HL-60 (cell line): Measurements from ENCODE around the gene BRWD1.

Experiments used
- DNase-seq, 2 experiments: peaks; one replicate each; pipeline ENCODE4 v3.0.0-alpha.2; 2010 to 2020; ENCODE audit warnings: low read depth in 1 of 2, low spot score in 1 of 2
- H3K27ac ChIP-seq: fragments of 250-450 bp; sonication (Bioruptor Pico); replicated peaks from 2 replicates; pipeline ENCODE4 v1.5.1; 2020; ENCODE audit warnings: mild to moderate bottlenecking, moderate library complexity
- H3K27me3 ChIP-seq: fragments of 250-450 bp; sonication (Bioruptor Pico); 2 replicates; pipeline ENCODE4 v1.5.1; 2021; ENCODE audit warnings: mild to moderate bottlenecking, moderate library complexity; ENCODE audit not compliant: insufficient read depth, poor library complexity, severe bottlenecking
- H3K4me3 ChIP-seq: replicated peaks from 2 replicates; pipeline ENCODE4 v1.5.1; 2011; ENCODE audit warnings: mild to moderate bottlenecking, control low read depth, low read length; ENCODE audit not compliant: insufficient read depth
- CTCF ChIP-seq: IDR thresholded peaks from one replicate; pipeline ENCODE4 v1.5.1; 2011; ENCODE audit warnings: low read length, control low read depth, inconsistent platforms; ENCODE audit not compliant: insufficient read depth
- GABPA ChIP-seq: IDR thresholded peaks from 2 replicates; pipeline ENCODE4 v1.6.1; 2012; ENCODE audit warnings: low read depth
- POLR2AphosphoS5 ChIP-seq: IDR thresholded peaks from 2 replicates; pipeline ENCODE4 v1.6.1; 2012; ENCODE audit warnings: low read depth
- REST ChIP-seq: IDR thresholded peaks from 2 replicates; pipeline ENCODE4 v1.6.1; 2012; ENCODE audit warnings: low read depth; ENCODE audit not compliant: insufficient replicate concordance
- SPI1 ChIP-seq: IDR thresholded peaks from 2 replicates; pipeline ENCODE4 v1.6.1; 2012; ENCODE audit warnings: low read depth, mild to moderate bottlenecking, borderline replicate concordance

Gene BRWD1

GRCh38 chr21:39353295-39353694 is 39.9 kb upstream of the BRWD1 start:
- no peak for DNase-seq
- no peak overlapping the region for H3K4me3 ChIP-seq
- no peak for TF ChIP-seq REST
- no peak for TF ChIP-seq CTCF
- TF ChIP-seq SPI1, result no peak
- no peak for TF ChIP-seq GABPA
- TF ChIP-seq POLR2AphosphoS5, result no peak
- no peak overlapping the region for H3K27ac ChIP-seq
- no peaks in the 10 kb centered on the region for H3K27me3 ChIP-seq

DNA sequence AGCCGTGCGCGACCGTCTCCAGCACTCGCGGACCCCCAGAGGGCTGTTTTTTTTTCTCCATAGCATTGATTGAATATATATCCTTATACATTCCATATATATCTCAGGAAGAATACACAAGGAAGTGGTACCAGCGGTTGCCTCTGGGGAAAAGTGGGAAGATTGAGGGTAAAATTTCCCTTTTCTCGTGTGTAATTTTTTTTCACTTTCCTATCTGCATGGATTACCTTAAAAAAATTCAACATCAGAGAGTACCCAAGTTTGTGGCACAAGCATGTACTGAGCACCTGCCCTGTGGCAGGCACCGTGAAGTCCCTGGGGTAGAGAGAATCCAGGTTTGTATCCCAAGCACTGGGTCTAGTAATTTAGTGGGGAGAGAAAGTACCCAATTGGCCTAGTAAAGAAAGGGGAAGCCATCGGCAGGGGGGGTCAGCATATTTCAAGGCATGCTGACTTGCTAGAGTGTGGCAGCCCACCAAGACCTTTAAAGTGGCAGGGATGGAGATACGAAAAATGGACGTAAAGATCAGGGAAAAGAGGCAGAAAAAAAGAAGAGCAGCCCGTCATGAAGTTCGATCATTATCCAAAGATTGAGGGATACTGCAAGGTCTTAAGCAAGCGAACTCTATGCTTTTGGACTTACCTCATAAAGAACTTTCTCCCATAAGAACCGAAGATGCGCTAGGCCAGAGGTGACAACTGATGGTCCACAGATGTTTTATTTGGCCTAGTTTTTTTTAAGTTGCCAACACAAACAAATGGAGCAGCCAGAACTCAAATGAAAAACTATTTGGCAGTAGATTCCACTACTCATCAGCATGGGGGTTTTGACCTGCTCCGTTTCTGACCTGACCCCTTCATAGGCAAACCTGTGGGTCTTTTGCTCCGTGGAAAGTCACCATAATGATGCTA is 36.9 kb upstream of the BRWD1 start:
- DNase-seq, result peak in 1 of 2 experiments; percentile 33
- TF ChIP-seq SPI1, result peak; percentile 60; the same call in 1 of the 2 replicates
- no peak for TF ChIP-seq CTCF
- TF ChIP-seq POLR2AphosphoS5, result no peak
- TF ChIP-seq GABPA, result no peak
- Histone ChIP-seq H3K4me3 (peak overlapping the region; percentile 55), H3K27me3 (no peaks in the 10 kb centered on the region), H3K27ac (peak overlapping the region; percentile 92)

GRCh38 chr21:39349211-39350093 is 36.0 kb upstream of the BRWD1 start:
- DNase-seq, result peak; percentile 91 to 98
- TF ChIP-seq GABPA, result no peak
- peak; percentile 95 for TF ChIP-seq POLR2AphosphoS5
- TF ChIP-seq REST, result peak; percentile 53
- TF ChIP-seq SPI1, result peak; percentile 49; the same call in 1 of the 2 replicates
- no peak for TF ChIP-seq CTCF
- no peaks in the 10 kb centered on the region for H3K27me3 ChIP-seq
- H3K27ac ChIP-seq, result peak overlapping the region; percentile 92
- peak overlapping the region; percentile 55 for H3K4me3 ChIP-seq
